Measurements from ENCODE around the gene PDK4.

PDK4 gene

DNA sequence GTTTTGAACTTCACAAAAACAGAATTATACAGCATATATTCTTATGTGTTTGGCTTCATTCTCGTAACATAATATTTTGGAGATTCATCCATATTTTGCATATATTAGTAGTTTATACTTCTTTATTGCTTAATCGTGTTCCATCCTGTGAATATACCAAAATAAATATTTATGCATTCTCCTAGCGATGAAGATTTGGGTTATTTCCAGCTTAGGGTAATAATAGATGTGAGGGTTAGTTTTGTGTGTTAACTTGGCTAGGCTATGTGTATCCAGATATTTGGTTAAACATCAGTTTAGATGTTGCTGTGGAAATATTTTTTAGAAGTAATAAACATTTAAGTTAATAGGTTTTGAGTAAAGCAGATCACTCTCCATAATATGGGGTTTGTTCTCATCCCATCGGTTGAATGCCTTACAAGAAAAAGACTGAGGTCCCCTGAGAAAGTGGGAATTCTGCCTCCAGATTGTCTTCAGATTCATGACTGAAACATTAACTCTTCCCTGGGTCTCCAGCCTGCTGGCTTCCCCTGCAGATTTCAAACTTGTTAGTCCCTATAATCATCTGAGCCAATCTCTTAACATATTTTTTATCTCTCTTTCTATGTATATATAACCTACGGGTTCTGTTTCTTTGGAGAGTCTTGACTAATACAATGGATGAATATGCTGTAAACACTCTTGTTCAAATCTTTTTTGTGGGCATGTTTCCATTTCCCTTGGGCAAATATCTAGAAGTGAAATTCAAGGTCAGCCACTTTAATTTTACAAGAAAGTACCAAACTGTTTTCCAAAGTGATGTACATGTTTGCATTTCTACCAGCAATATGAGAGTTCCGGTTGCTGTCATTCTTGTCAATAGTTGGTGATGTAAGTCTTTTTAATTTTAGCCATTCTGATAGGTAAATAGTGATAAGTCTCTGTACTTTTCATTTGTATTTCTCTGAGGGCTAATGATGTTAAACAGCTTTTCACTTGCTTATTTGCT, 48.7 kb downstream of the PDK4 start:
- Histone ChIP-seq H3K4me3 (replicated peaks; ENCODE audit: low read depth, low read length) (no peak overlapping the region), H3K36me3 (ENCODE audit: control insufficient read depth, insufficient read depth, low read length) (no peaks in the 10 kb centered on the region), H3K27me3 (replicated peaks; ENCODE audit: control insufficient read depth, insufficient read depth, low read length) (no peaks in the 10 kb centered on the region)
- DNase-seq (ENCODE audit: extremely low read depth, insufficient read length): no peak
- TF ChIP-seq, protein P1, sequence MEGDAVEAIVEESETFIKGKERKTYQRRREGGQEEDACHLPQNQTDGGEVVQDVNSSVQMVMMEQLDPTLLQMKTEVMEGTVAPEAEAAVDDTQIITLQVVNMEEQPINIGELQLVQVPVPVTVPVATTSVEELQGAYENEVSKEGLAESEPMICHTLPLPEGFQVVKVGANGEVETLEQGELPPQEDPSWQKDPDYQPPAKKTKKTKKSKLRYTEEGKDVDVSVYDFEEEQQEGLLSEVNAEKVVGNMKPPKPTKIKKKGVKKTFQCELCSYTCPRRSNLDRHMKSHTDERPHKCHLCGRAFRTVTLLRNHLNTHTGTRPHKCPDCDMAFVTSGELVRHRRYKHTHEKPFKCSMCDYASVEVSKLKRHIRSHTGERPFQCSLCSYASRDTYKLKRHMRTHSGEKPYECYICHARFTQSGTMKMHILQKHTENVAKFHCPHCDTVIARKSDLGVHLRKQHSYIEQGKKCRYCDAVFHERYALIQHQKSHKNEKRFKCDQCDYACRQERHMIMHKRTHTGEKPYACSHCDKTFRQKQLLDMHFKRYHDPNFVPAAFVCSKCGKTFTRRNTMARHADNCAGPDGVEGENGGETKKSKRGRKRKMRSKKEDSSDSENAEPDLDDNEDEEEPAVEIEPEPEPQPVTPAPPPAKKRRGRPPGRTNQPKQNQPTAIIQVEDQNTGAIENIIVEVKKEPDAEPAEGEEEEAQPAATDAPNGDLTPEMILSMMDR (IDR thresholded peaks at IDR 0.05; ENCODE audit: insufficient read depth, low read length, poor library complexity, severe bottlenecking): no peak

DNA sequence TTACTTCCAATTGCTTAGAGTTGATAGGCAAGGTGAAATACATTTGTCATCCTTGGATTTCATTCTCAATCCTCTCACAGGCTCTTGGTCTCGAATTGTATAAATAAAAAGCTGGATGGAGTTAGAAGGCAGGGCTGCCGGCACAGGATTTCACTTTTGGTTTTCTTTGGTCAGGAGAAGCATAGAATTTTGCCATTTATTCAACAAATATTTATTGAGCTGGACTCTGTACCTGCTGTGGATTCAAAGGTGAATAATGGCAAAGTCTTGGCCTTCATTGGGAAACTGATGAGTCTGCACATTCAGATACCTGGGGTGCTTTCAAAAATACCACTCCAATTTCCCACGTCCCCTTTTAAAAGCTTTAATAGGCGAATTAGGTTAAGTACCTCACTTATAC, 49.7 kb downstream of the PDK4 start:
- TF ChIP-seq, protein P1 (IDR thresholded peaks at IDR 0.05; ENCODE audit: insufficient read depth, low read length, poor library complexity, severe bottlenecking): no peak
- no peaks in the 10 kb centered on the region for H3K36me3 ChIP-seq (ENCODE audit: control insufficient read depth, insufficient read depth, low read length)
- no peak for DNase-seq (ENCODE audit: extremely low read depth, insufficient read length)
- no peaks in the 10 kb centered on the region for H3K27me3 ChIP-seq (replicated peaks; ENCODE audit: control insufficient read depth, insufficient read depth, low read length)
- no peak overlapping the region for H3K4me3 ChIP-seq (replicated peaks; ENCODE audit: low read depth, low read length)

DNA sequence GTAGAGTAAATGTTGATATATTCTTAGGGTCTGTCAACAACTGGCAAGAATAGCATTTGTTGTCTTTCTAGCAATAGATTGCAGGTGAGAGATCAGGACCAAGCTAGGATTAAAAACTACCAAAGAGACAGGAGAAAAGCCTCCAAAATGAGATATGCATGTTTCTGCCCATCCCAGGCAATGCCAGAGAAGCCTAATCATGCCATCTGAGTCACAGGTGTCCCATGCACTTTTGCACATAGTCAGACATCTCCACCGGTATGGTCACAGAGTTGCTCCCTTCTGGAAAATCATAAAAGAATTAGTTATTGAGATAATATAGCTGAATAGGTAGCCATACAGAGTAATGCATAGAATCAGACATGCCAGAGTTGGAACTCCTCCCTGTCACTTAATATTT, 50.6 kb downstream of the PDK4 start:
- Histone ChIP-seq H3K4me3 (replicated peaks; ENCODE audit: low read depth, low read length) (no peak overlapping the region), H3K27me3 (replicated peaks; ENCODE audit: control insufficient read depth, insufficient read depth, low read length) (no peaks in the 10 kb centered on the region), H3K36me3 (ENCODE audit: control insufficient read depth, insufficient read depth, low read length) (no peaks in the 10 kb centered on the region)
- TF ChIP-seq, protein P1 (IDR thresholded peaks at IDR 0.05; ENCODE audit: insufficient read depth, low read length, poor library complexity, severe bottlenecking): no peak
- no peak for DNase-seq (ENCODE audit: extremely low read depth, insufficient read length)

DNA sequence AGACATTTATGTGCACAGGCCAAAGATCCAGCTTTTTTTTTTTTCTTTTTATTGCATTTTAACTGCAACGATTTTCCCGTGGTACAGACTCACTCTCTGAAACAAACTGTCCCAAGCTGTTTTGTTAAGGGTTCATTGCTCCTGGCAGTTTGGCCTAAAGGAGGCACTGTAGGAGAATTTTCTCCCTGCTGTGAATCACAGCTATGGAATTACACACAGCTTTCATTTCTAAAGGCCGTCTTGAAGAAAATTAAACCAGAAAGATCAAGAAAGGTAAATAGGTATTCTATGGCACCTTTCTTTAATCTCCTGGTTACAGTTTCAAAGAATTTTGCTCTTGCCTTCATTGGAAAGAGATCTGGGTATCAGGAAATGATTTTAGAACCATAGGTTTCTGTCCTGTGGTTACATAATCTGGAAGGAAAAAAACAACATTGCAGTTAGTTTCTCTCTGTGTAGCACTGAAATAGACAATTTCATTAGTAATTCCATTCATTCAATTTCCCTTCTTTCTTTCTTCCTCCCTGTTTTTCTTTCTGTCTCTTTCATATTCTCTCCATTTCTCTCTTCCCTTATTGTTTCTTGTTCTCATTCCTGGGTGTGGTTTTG, 51.2 kb downstream of the PDK4 start:
- Histone ChIP-seq H3K36me3 (ENCODE audit: control insufficient read depth, insufficient read depth, low read length) (no peaks in the 10 kb centered on the region), H3K4me3 (replicated peaks; ENCODE audit: low read depth, low read length) (no peak overlapping the region), H3K27me3 (replicated peaks; ENCODE audit: control insufficient read depth, insufficient read depth, low read length) (no peaks in the 10 kb centered on the region)
- DNase-seq (ENCODE audit: extremely low read depth, insufficient read length): no peak
- TF ChIP-seq, protein P1 (IDR thresholded peaks at IDR 0.05; ENCODE audit: insufficient read depth, low read length, poor library complexity, severe bottlenecking): peak; percentile 51

DNA sequence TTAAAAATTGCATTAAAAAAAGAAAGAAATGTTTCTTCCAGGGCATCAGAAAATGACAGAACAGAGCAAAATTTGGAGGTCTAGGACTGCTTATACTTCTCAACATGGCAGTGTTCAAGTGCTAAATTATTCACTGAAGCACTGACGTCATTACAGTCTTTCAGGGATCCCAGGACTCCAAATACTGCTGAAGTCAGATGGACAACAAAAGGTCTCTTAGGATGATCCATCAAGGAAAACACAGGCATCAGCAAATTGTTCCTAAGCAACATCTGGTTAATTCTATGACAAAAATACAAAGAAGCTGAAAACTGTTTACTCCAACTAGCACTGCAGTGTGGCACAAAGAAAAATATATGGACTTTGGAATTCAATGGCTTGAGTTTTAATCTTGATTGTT, 52.1 kb downstream of the PDK4 start:
- Histone ChIP-seq H3K36me3 (ENCODE audit: control insufficient read depth, insufficient read depth, low read length) (no peaks in the 10 kb centered on the region), H3K27me3 (replicated peaks; ENCODE audit: control insufficient read depth, insufficient read depth, low read length) (no peaks in the 10 kb centered on the region), H3K4me3 (replicated peaks; ENCODE audit: low read depth, low read length) (no peak overlapping the region)
- DNase-seq (ENCODE audit: extremely low read depth, insufficient read length): no peak
- TF ChIP-seq, protein P1 (IDR thresholded peaks at IDR 0.05; ENCODE audit: insufficient read depth, low read length, poor library complexity, severe bottlenecking): no peak

All from GM06990 (cell line).